Peyer's patch (tissue), 4 donors: ENCODE measurements around the gene HMX1. TPM values are rescaled to one million over a fixed set of nuclear protein-coding genes. Genes with fewer than 3 reads are reported as not detected.

Source experiments
- DNase-seq, 3 donors: peaks; one replicate each; pipeline ENCODE4 v3.0.0-alpha.2; 2017 to 2019
- H3K27ac ChIP-seq, 4 donors: fragments of 200-600 bp; sonication (generic); one replicate each; pipeline ENCODE4 v1.5.1; 2016 to 2019
- H3K27me3 ChIP-seq, 2 donors: fragments of 200-600 bp; sonication (generic); one replicate each; pipeline ENCODE4 v1.5.1; 2019
- H3K36me3 ChIP-seq, 3 donors: fragments of 200-600 bp; sonication (generic); one replicate each; pipeline ENCODE4 v1.5.1; 2016 to 2019
- H3K4me1 ChIP-seq, 4 donors: fragments of 200-600 bp; sonication (generic); one replicate each; pipeline ENCODE4 v1.5.1; 2016 to 2019
- H3K4me3 ChIP-seq, 4 donors: fragments of 200-600 bp; sonication (generic); 1 replicate in 3 of 4; 2 replicates in 1 of 4; pipeline ENCODE4 v1.5.1; 2016 to 2019; ENCODE audit warnings: mild to moderate bottlenecking in 1 of 4
- H3K9me3 ChIP-seq, 4 donors: fragments of 200-600 bp; sonication (generic); one replicate each; pipeline ENCODE4 v1.5.1; 2016 to 2019; ENCODE audit warnings: mild to moderate bottlenecking in 1 of 4
- CTCF ChIP-seq, 6 experiments: fragments of 450-650 bp in 4 of 6; fragments of 200-600 bp in 2 of 6; sonication (generic) in 1 of 6; IDR thresholded peaks; one replicate each; pipeline ENCODE4 v1.5.1; 2017 to 2019; ENCODE audit warnings: antibody characterized with exemption in 6 of 6, mild to moderate bottlenecking in 3 of 6, moderate library complexity in 1 of 6
- POLR2A ChIP-seq, 2 donors: fragments of 450-650 bp; IDR thresholded peaks; one replicate each; pipeline ENCODE4 v1.5.1; 2017; ENCODE audit warnings: antibody characterized with exemption in 2 of 2, mild to moderate bottlenecking in 2 of 2, moderate library complexity in 2 of 2
- total RNA-seq, 4 donors: library from RNA; depleted of rRNA; stranded (reverse); fragments of >200 nt; gene quantifications; one replicate each; pipeline ENCODE4 v1.1.0, GENCODE V29; 2016

The HMX1 gene
- total RNA-seq, 4 donors from 2014 or later = not detected

DNA sequence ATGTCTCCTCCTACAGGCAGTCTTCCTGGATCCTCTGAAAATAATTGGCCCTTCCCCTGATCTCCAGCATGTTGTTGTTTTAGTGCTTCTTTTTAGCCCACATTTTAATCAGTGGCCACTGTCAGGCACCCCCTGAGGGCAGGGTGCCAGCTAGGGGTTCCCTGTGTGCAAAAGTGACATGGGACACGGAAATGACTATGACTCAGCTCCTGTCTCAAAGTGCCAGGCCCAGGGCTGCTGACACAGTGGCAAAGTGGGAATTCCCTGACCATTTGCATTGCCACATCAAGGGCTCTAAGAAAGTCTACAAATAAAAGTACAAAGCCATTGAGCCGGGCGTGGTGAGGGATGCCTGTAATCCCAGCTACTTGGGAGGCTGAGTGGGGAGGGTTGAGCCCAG, 24.8 kb downstream of the HMX1 start:
- Histone ChIP-seq H3K27ac (no peak overlapping the region), H3K4me1 (no peaks in the 10 kb centered on the region), H3K36me3 (no peaks in the 10 kb centered on the region), H3K9me3 (no peaks in the 10 kb centered on the region), H3K4me3 (no peak overlapping the region), H3K27me3 (no peaks in the 10 kb centered on the region)
- peak in 2 of 3 donors; percentile 9 to 29 for DNase-seq
- no peak for TF ChIP-seq POLR2A (IDR thresholded peaks at IDR 0.05)
- TF ChIP-seq CTCF (IDR thresholded peaks at IDR 0.05) = no peak

GRCh38 chr4:8846046-8846720, 25.5 kb downstream of the HMX1 start:
- no peaks in the 10 kb centered on the region for H3K27me3 ChIP-seq

DNA sequence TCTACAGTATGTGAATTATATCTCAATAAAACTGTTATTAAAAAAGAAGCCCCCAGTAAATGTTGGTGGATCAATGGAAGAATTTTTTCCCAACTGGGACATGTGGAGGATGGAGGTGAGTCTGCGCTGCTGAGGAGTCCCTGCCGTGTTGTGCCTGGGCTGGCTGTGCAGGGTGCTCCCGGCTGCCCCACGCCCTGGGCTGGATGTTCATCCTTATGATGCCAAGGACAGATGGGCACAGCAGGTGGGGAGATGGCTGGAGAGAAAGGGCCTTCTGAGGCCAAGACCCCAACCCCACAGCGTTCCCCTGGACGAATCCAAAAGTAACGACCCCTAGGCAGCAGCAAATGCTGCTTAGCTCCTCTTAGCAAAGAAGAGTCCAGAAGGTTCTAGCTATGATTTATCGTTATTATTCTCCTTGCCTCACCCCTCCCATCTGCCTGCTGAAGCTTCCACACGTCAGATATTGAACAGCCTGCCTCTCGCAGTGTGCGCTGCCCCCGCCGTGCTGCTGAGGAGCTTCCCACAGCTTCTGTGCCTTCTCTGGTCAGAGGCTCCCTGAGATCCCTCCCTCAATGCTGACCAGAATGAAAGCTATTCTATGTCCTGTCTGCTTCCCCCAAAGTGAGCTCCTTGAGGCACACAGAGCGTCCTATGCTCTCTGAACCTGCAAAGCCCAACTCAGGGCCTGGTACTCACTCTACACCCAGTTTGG, 26.5 kb downstream of the HMX1 start:
- Histone ChIP-seq H3K4me1 (no peaks in the 10 kb centered on the region), H3K4me3 (no peak overlapping the region), H3K9me3 (no peaks in the 10 kb centered on the region), H3K27ac (no peak overlapping the region), H3K36me3 (no peaks in the 10 kb centered on the region), H3K27me3 (no peaks in the 10 kb centered on the region)
- DNase-seq = peak in 2 of 3 donors; percentile 25 to 36
- TF ChIP-seq CTCF (IDR thresholded peaks at IDR 0.05) = no peak
- no peak for TF ChIP-seq POLR2A (IDR thresholded peaks at IDR 0.05)

More at GRCh38 chr4:8846046-8846720, 25.5 kb downstream of the HMX1 start:
- Histone ChIP-seq H3K4me1 (no peaks in the 10 kb centered on the region), H3K9me3 (no peaks in the 10 kb centered on the region), H3K27ac (no peak overlapping the region), H3K4me3 (no peak overlapping the region), H3K36me3 (no peaks in the 10 kb centered on the region)
- TF ChIP-seq CTCF (IDR thresholded peaks at IDR 0.05) = no peak
- TF ChIP-seq POLR2A (IDR thresholded peaks at IDR 0.05) = no peak
- DNase-seq = peak in 2 of 3 donors; percentile 18 to 19

- Histone ChIP-seq H3K4me3 (no peak overlapping the region), H3K27ac (no peak overlapping the region), H3K36me3 (no peaks in the 10 kb centered on the region), H3K4me1 (no peaks in the 10 kb centered on the region), H3K9me3 (no peaks in the 10 kb centered on the region), H3K27me3 (no peaks in the 10 kb centered on the region)
- TF ChIP-seq CTCF (IDR thresholded peaks at IDR 0.05) = no peak
- no peak for TF ChIP-seq POLR2A (IDR thresholded peaks at IDR 0.05)
- DNase-seq = no peak
Observed at GRCh38 chr4:8843597-8843996, 28.0 kb downstream of the HMX1 start.

DNA sequence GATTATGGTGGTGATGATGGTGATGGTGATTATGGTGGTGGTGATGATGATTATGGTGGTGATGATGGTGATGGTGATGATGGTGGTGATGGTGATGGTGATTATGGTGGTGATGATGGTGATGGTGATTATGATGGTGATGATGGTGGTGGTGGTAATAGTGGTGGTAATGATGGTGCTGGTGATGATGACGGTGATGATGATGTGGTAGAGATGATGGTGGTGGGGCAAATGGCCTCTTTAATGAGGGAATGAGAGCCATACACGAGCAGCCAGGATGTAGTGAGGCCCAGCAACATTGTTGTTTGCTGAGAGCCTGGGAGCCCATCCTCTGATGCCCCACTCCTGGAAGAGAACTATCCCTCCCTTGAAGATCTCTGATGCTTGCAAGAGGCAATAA, 29.0 kb downstream of the HMX1 start:
- H3K27ac ChIP-seq = no peak overlapping the region
- DNase-seq = no peak
- no peak overlapping the region for H3K4me3 ChIP-seq
- no peaks in the 10 kb centered on the region for H3K9me3 ChIP-seq
- H3K27me3 ChIP-seq = no peaks in the 10 kb centered on the region
- TF ChIP-seq CTCF (IDR thresholded peaks at IDR 0.05) (no peak), POLR2A (IDR thresholded peaks at IDR 0.05) (no peak)
- H3K4me1 ChIP-seq = no peaks in the 10 kb centered on the region
- no peaks in the 10 kb centered on the region for H3K36me3 ChIP-seq
